ENCODE measurements around the gene SHMT2.

DNA sequence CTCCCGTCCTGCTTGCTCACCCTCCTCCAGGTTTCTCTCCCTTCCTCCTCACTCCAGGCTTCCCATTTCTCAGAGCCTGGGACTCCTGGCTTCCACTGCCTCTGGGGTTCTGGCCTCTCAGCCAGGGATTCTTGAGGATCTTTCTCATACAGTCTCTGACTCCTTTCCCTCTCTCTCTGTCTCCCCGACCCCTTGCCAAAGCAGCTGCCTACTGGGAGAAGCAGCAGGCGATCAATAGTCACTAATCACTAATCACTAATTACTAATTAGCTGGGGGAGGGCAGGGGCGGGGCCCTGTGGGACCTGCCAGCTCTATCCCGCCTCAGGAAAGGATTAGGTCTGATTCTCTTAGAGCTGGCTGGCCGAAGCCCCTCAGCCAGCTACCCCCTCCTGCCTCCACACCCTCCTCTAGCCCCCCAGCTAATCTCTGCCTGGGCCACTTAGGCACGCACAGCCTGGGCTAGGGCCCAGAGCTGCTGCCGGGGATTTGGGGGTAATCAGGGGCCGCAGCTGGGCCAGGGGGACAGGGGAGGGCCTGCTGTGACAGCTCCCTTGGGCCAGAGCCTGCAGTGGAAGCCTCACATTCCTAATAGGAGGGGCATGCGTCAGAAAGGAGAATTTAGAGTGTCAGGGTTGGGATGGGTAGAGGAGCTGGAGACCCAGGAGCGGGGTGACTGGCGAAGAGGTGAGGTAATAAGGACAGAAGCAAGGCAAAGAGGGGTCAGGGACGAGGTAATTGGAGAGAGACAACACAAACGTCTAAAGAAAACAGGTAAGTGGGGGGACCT lies 10.1 kb upstream of the SHMT2 start:
- TF ChIP-seq, protein P1, sequence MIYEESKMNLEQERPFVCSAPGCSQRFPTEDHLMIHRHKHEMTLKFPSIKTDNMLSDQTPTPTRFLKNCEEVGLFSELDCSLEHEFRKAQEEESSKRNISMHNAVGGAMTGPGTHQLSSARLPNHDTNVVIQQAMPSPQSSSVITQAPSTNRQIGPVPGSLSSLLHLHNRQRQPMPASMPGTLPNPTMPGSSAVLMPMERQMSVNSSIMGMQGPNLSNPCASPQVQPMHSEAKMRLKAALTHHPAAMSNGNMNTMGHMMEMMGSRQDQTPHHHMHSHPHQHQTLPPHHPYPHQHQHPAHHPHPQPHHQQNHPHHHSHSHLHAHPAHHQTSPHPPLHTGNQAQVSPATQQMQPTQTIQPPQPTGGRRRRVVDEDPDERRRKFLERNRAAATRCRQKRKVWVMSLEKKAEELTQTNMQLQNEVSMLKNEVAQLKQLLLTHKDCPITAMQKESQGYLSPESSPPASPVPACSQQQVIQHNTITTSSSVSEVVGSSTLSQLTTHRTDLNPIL (CRISPR knock-in tag; IDR thresholded peaks at IDR 0.05; ENCODE audit: low read depth), result no peak
- no peak for TF ChIP-seq CSDC2 (CRISPR knock-in tag; IDR thresholded peaks at IDR 0.05)
- TF ChIP-seq, protein P2, sequence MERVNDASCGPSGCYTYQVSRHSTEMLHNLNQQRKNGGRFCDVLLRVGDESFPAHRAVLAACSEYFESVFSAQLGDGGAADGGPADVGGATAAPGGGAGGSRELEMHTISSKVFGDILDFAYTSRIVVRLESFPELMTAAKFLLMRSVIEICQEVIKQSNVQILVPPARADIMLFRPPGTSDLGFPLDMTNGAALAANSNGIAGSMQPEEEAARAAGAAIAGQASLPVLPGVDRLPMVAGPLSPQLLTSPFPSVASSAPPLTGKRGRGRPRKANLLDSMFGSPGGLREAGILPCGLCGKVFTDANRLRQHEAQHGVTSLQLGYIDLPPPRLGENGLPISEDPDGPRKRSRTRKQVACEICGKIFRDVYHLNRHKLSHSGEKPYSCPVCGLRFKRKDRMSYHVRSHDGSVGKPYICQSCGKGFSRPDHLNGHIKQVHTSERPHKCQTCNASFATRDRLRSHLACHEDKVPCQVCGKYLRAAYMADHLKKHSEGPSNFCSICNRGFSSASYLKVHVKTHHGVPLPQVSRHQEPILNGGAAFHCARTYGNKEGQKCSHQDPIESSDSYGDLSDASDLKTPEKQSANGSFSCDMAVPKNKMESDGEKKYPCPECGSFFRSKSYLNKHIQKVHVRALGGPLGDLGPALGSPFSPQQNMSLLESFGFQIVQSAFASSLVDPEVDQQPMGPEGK (CRISPR knock-in tag; IDR thresholded peaks at IDR 0.05; ENCODE audit: borderline replicate concordance), result no peak
- TF ChIP-seq SNAI2 (CRISPR knock-in tag; IDR thresholded peaks at IDR 0.05), result no peak
- TF ChIP-seq ARNTL (CRISPR knock-in tag; IDR thresholded peaks at IDR 0.05; ENCODE audit: borderline replicate concordance, low read depth), result no peak
- no peak for TF ChIP-seq TOX (CRISPR knock-in tag; IDR thresholded peaks at IDR 0.05; ENCODE audit: borderline replicate concordance)
- TF ChIP-seq, protein P3, sequence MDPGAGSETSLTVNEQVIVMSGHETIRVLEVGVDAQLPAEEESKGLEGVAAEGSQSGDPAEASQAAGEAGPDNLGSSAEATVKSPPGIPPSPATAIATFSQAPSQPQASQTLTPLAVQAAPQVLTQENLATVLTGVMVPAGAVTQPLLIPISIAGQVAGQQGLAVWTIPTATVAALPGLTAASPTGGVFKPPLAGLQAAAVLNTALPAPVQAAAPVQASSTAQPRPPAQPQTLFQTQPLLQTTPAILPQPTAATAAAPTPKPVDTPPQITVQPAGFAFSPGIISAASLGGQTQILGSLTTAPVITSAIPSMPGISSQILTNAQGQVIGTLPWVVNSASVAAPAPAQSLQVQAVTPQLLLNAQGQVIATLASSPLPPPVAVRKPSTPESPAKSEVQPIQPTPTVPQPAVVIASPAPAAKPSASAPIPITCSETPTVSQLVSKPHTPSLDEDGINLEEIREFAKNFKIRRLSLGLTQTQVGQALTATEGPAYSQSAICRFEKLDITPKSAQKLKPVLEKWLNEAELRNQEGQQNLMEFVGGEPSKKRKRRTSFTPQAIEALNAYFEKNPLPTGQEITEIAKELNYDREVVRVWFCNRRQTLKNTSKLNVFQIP (CRISPR knock-in tag; IDR thresholded peaks at IDR 0.05; ENCODE audit: borderline replicate concordance, low read depth), result no peak
- no peak for TF ChIP-seq OSR1 (CRISPR knock-in tag; IDR thresholded peaks at IDR 0.05)
- TF ChIP-seq, protein P4, sequence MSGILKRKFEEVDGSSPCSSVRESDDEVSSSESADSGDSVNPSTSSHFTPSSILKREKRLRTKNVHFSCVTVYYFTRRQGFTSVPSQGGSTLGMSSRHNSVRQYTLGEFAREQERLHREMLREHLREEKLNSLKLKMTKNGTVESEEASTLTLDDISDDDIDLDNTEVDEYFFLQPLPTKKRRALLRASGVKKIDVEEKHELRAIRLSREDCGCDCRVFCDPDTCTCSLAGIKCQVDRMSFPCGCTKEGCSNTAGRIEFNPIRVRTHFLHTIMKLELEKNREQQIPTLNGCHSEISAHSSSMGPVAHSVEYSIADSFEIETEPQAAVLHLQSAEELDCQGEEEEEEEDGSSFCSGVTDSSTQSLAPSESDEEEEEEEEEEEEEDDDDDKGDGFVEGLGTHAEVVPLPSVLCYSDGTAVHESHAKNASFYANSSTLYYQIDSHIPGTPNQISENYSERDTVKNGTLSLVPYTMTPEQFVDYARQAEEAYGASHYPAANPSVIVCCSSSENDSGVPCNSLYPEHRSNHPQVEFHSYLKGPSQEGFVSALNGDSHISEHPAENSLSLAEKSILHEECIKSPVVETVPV (CRISPR knock-in tag; IDR thresholded peaks at IDR 0.05), result no peak
- no peak for TF ChIP-seq ESRRG (CRISPR knock-in tag; IDR thresholded peaks at IDR 0.05)
- TF ChIP-seq ZFP30 (CRISPR knock-in tag; IDR thresholded peaks at IDR 0.05), result no peak
- TF ChIP-seq ZNF565 (CRISPR knock-in tag; conservative IDR thresholded peaks at IDR 0.05; ENCODE audit: low read depth), result no peak
- no peak for TF ChIP-seq TCF4 (CRISPR knock-in tag; IDR thresholded peaks at IDR 0.05; ENCODE audit: borderline replicate concordance)
- no peak for TF ChIP-seq ZFP3 (CRISPR knock-in tag; IDR thresholded peaks at IDR 0.05)
